ENCODE data around the gene TUBA3D. TPM values are rescaled to one million over a fixed set of nuclear protein-coding genes. Genes with fewer than 3 reads are reported as not detected.
A peak's percentile ranks its signal among the peaks of the same experiment; 100 is the strongest.
"Not testable (repeated sequence)": the region's sequence is repeated elsewhere in the genome, so short reads cannot be mapped to it uniquely, and the experiment has no call there.

The TUBA3D gene
- total and polyA plus RNA-seq, 11 donors = 5.5 to 835 (median 106) TPM

DNA sequence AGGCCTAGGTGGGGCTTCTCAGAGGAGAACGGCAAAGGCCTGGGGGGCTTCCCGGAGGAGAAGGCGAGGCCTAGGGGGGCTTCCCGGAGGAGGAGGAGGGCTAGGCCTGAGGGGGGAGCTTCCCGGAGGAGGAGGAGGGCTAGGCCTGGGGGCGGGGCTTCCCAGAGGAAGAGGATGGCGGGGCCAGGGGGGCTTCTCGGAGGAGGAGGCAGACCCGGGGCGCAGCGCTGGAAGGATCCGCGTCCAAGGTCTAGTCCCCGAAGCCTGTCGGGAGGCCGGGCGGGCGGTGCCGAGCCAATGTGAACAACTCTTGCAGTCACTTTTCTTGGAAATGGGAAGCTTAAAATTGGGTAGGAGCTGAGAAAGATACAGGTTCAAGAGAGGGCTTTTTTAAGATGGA is 30.0 kb upstream of the TUBA3D start:
- 89 to 95% (median 94%) methylated on average over 19 of the region's 19 CpGs for WGBS, 4 donors
- no peak for ATAC-seq

DNA sequence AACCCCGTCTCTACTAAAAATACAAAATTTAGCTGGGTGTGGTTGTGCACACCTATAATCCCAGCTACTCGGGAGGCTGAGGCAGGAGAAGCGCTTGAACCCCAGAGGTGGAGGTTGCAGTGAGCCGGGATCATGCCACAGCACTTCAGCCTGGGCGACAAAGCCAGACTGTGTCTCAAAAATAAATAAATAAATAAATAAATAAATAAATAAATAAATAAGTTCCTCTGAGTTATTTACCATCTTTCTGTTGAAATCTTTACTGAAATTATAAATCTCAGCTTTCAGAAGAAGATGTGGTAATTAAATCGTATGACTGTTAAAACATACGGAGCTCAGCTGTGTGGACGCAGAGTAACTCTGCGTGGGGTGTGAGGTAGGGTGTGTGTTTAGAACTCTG is 27.9 kb upstream of the TUBA3D start:
- ATAC-seq; H3K27me3 ChIP-seq; H3K9me3 ChIP-seq; H3K4me1 ChIP-seq; DNase-seq; H3K27ac ChIP-seq; intact Hi-C loops (cut with DNase I); H3K4me3 ChIP-seq; H3K36me3 ChIP-seq: not testable (repeated sequence)
- 78 to 95% (median 89%) methylated on average over 3 to 9 of the region's 9 CpGs for WGBS, 4 donors

More for the DNA sequence above, 30.0 kb upstream of the TUBA3D start:
- Histone ChIP-seq H3K9me3 (no peaks in the 10 kb centered on the region), H3K27me3 (no peaks in the 10 kb centered on the region), H3K4me1 (no peaks in the 10 kb centered on the region), H3K36me3 (no peaks in the 10 kb centered on the region), H3K4me3 (no peak overlapping the region), H3K27ac (no peak overlapping the region)
- no peak for TF ChIP-seq POLR2A (IDR thresholded peaks at IDR 0.05)
- TF ChIP-seq, protein P1, sequence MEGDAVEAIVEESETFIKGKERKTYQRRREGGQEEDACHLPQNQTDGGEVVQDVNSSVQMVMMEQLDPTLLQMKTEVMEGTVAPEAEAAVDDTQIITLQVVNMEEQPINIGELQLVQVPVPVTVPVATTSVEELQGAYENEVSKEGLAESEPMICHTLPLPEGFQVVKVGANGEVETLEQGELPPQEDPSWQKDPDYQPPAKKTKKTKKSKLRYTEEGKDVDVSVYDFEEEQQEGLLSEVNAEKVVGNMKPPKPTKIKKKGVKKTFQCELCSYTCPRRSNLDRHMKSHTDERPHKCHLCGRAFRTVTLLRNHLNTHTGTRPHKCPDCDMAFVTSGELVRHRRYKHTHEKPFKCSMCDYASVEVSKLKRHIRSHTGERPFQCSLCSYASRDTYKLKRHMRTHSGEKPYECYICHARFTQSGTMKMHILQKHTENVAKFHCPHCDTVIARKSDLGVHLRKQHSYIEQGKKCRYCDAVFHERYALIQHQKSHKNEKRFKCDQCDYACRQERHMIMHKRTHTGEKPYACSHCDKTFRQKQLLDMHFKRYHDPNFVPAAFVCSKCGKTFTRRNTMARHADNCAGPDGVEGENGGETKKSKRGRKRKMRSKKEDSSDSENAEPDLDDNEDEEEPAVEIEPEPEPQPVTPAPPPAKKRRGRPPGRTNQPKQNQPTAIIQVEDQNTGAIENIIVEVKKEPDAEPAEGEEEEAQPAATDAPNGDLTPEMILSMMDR (IDR thresholded peaks at IDR 0.05) = no peak
- intact Hi-C loops (cut with DNase I) = no loop called here
- peak in 1 of 5 donors; percentile 58 for DNase-seq

DNA sequence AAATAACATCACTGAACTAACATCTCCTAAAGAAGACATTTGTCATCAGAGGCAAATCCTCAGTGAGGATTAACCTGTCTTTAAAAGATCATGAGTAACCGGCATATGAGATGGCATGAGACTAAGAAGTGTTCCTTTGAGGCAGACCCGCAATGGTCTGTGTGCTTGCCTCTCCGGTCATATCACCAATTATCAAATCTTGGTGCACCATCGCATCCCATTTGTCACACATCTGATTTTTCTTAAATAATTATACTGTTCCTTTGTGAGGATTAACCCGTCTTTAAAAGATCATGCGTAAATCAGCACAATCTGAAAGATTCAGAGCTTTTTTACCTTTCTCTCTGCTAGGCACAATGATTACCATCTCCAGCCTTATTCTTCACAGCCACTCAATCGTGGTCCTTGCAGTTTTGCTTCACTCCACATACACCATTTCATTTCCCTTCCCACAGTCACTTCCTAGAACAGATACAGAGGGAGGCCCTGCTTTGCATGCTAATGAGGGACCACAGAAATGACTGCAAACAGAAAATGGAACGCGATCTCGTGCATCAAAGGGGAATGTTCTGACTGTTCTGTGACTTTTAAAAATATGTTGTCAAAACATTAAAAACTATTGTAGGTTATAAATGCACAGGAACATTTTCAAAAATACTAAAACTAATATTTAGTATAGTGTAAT is 24.5 kb upstream of the TUBA3D start:
- H3K9me3 ChIP-seq; H3K27me3 ChIP-seq; ATAC-seq; H3K4me1 ChIP-seq; H3K36me3 ChIP-seq; intact Hi-C loops (cut with DNase I); DNase-seq; H3K27ac ChIP-seq; H3K4me3 ChIP-seq: not testable (repeated sequence)
- 65 to 82% (median 71%) methylated on average over 7 to 10 of the region's 10 CpGs for WGBS, 4 donors

DNA sequence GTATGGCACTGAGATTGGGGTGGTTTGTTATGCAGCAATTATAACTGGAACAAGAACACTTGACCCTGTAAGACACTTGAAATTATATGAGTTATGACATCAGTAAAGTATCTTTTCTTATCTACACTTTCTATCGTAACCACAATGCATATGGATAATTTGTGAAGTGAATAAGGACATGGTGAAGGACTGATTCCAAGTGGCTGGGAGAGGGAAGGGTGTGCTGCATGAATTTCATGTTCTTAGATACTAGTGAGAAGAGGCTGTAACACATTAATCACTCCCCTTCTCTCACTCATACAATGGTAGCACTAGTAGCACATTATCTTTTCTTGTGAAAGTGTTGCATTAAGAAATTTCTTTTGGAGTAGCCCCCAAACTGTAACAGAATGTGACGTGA is 21.0 kb upstream of the TUBA3D start:
- intact Hi-C loops (cut with DNase I) = not testable (repeated sequence)
- 52 to 86% (median 59%) methylated on average over 1 to 2 of the region's 2 CpGs for WGBS, 4 donors

DNA sequence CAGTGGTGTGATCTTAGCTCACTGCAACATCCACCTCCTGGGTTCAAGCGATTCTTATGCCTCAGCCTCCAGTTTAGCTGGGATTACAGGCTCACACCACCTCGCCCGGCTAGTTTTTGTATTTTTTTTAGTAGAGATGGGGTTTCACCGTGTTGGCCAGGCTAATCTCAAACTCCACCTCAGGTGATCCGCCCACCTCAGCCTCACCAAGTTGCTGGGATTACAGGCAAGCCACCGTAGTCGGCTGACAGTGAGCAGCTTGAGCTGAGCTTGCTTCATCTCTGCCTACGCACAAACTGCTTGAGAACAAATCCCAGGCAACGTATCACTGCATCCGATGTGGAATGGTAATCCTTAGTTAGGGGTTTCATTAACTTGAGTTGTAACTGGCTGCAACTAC is 8.2 kb upstream of the TUBA3D start:
- intact Hi-C loops (cut with DNase I); ATAC-seq: not testable (repeated sequence)

More for the DNA sequence above, 21.0 kb upstream of the TUBA3D start:
- not testable (repeated sequence) for H3K36me3 ChIP-seq, ATAC-seq, H3K27ac ChIP-seq, DNase-seq, H3K4me1 ChIP-seq, H3K4me3 ChIP-seq, H3K9me3 ChIP-seq
- peaks cover 0 to 10% (median 0%) of the 10 kb centered on the region in 9 donors for H3K27me3 ChIP-seq

DNA sequence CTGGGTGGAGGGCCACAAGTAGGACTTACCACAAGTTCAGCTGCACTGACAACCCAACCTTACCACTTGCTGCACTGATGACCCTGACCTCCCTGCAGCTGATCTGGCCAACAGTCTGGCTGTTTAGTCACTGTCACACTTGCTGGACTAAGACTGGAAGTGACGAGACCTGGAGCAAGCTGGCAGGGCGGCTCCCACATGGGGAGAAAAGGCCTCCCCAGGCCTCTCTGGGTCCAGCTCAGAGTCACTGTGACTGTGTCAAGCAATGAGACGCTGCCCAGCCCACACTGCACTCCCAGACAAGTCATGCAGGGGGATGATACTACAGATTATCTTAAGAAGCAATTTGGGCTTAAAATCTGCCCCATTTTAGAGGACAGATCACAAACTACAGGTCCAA is 5.0 kb upstream of the TUBA3D start:
- DNase-seq; intact Hi-C loops (cut with DNase I); H3K27me3 ChIP-seq; H3K36me3 ChIP-seq; H3K4me3 ChIP-seq; H3K9me3 ChIP-seq; H3K4me1 ChIP-seq: not testable (repeated sequence)
- 77 to 100% (median 85%) methylated on average over 1 to 3 of the region's 3 CpGs for WGBS, 4 donors
- ATAC-seq = peak in 3 of 4 donors; percentile 12 to 41 (median 19)
- peak overlapping the region in 3 of 12 donors; percentile 4 to 50 (median 41) for H3K27ac ChIP-seq

More for the DNA sequence above, 8.2 kb upstream of the TUBA3D start:
- not testable (repeated sequence) for H3K27me3 ChIP-seq, H3K36me3 ChIP-seq, DNase-seq, H3K4me1 ChIP-seq, H3K9me3 ChIP-seq, H3K4me3 ChIP-seq, H3K27ac ChIP-seq
- WGBS, 4 donors = 77 to 87% (median 81%) methylated on average over 10 of the region's 10 CpGs

DNA sequence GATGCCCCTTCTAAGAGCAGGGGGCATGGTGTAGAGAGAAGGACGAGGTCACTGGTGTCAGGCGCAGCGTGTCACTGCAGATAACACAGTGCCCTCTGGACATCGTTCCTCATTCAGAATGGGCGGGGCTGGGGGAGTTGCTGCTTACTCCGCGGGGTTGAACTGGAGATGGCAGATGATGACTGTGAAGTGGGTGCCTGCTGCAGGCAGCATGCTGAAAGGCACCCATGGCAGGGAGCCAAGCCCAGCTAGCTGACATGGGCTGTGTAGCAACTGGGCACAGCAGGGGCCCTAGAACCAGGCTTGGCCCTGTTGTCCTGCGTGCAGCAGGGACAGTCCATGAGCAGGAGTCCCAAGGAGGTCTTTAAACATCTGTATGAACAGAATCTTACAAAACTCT is 4.3 kb upstream of the TUBA3D start:
- H3K27me3 ChIP-seq; H3K4me3 ChIP-seq; H3K4me1 ChIP-seq; intact Hi-C loops (cut with DNase I); H3K36me3 ChIP-seq; H3K9me3 ChIP-seq: not testable (repeated sequence)
- WGBS, 4 donors = 36 to 73% (median 39%) methylated on average over 1 to 5 of the region's 8 CpGs; no CpG with 5 or more reads in 1 of the 4 donors
- ATAC-seq (peak; percentile 88 to 97 (median 95)), DNase-seq (peak; percentile 59 to 92 (median 86))
- peak overlapping the region in 4 of 12 donors; percentile 4 to 50 (median 44) for H3K27ac ChIP-seq

DNA sequence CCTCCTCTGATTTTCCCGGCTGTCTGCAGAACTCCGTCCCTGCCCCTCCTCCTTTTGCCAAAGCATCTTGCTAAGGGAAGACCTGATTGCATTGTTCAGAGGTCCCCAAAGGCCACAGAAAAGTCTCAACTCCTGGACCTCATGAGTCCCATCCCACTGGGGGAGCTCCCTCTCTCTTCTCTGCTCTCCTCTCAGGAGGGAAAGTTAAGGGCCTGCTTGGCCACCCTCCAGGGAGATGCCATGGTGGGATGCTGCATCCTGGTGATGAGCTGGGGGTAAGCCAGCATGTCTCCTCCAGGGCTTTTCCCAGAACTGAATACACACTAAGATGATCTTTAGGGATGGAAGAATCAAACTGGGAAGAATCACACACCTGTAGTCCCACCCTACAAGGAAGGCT is 2.7 kb upstream of the TUBA3D start:
- 88 to 95% (median 93%) methylated on average over 2 of the region's 2 CpGs; no CpG with 5 or more reads in 1 of the 4 donors for WGBS, 4 donors
- peaks cover 0 to 11% (median 0%) of the 10 kb centered on the region in 12 donors for H3K4me1 ChIP-seq
- H3K27me3 ChIP-seq; DNase-seq; H3K4me3 ChIP-seq; intact Hi-C loops (cut with DNase I); H3K9me3 ChIP-seq; ATAC-seq; H3K36me3 ChIP-seq; H3K27ac ChIP-seq: not testable (repeated sequence)

DNA sequence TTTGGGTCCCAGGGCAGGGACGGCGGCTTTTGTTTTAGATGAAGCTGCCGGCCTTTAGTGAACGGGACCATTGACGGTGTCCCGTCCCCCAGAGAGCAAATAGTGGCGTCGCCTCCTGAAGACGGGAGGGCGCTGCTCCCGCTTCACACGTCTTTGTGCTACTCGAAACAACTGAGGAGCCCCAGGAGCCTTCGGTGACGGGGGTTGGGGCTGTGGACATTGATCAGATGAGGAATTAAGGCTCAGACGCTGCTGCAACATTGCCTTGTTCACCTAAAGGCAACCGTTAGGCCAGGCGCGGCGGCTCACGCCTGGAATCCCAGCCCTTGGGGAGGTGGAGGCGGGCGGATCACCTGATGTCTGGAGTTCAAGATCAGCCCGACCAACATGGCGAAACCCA is 444 bp downstream of the TUBA3D start:
- ATAC-seq; H3K36me3 ChIP-seq; intact Hi-C loops (cut with DNase I); DNase-seq; H3K4me3 ChIP-seq; H3K9me3 ChIP-seq; H3K27me3 ChIP-seq: not testable (repeated sequence)
- H3K4me1 ChIP-seq = peaks cover 0 to 11% (median 0%) of the 10 kb centered on the region in 12 donors
- peak overlapping the region in 1 of 12 donors; percentile 86 for H3K27ac ChIP-seq
- 97 to 99% (median 98%) methylated on average over 25 of the region's 25 CpGs for WGBS, 4 donors

DNA sequence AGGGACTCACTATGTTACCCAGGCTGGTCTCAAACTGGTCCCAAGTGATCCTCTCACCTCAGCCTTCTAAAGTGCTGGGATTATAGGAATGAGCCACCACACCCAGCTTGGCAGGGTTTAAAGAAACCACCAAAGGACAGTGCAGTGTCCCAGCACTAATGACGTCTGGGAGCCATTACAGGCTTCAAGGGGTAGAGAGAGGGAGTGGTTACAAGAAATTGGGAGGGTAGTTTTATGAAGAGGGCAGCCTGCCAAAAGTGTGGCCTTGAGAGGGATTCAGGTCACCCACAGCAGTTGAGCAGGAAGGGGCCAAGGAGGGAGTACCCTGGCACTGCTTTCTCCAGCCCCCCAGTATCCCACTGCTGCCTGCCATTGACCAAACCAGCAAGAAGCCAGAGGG is 1.3 kb downstream of the TUBA3D start:
- H3K4me1 ChIP-seq; H3K27me3 ChIP-seq; intact Hi-C loops (cut with DNase I); H3K36me3 ChIP-seq; H3K4me3 ChIP-seq; H3K9me3 ChIP-seq: not testable (repeated sequence)
- peak overlapping the region in 4 of 12 donors; percentile 46 to 86 (median 60) for H3K27ac ChIP-seq
- ATAC-seq = peak in 3 of 4 donors; percentile 12 to 29 (median 23)
- 31 to 56% (median 40%) methylated on average over 1 of the region's 1 CpG for WGBS, 4 donors
- DNase-seq = peak in 1 of 5 donors; percentile 53

All from heart left ventricle (tissue), 16 donors.